HFFc6 (cell line): ENCODE measurements around the gene MYCL. TPM values are rescaled to one million over a fixed set of nuclear protein-coding genes. Genes with fewer than 3 reads are reported as not detected.
A peak's percentile ranks its signal among the peaks of the same experiment; 100 is the strongest.

ENCODE experiments used
- DNase-seq: peaks from one replicate; pipeline ENCODE4 v3.0.0-alpha.2; 2018
- H3K27ac Mint-ChIP-seq: 2 replicates; pipeline ENCODE4 v1.8.0; 2020; ENCODE audit warnings: mild to moderate bottlenecking, mixed read lengths
- H3K27me3 Mint-ChIP-seq: 2 replicates; pipeline ENCODE4 v1.8.0; 2021; ENCODE audit warnings: mild to moderate bottlenecking, moderate library complexity, mixed read lengths; ENCODE audit not compliant: insufficient read depth
- H3K36me3 Mint-ChIP-seq: 2 replicates; pipeline ENCODE4 v1.8.0; 2021; ENCODE audit warnings: low read depth, mixed read lengths
- H3K4me1 Mint-ChIP-seq: 2 replicates; pipeline ENCODE4 v1.8.0; 2020; ENCODE audit warnings: low read depth, mixed read lengths
- H3K4me3 Mint-ChIP-seq: 2 replicates; pipeline ENCODE4 v1.8.0; 2020; ENCODE audit warnings: mild to moderate bottlenecking, moderate library complexity, mixed read lengths
- H3K9me3 Mint-ChIP-seq: 2 replicates; pipeline ENCODE4 v1.8.0; 2020; ENCODE audit warnings: mild to moderate bottlenecking, mixed read lengths
- long read RNA-seq: library from polyadenylated mRNA; unstranded; transcript quantifications from one replicate; pipeline ENCODE4 v2.0.0, GENCODE V29; 2019
- total RNA-seq, 6 experiments: library from RNA; stranded (reverse); fragmentation: NEBNext Ultra II Directional; extraction: Animal tissue kit (Norgen Biotek cat#: 25700); gene quantifications; 2 replicates in 1 of 6; 3 replicates in 5 of 6; pipeline ENCODE4 v1.2.3, GENCODE V29; 2021
- TF ChIP-seq, protein P1 (sequence below): fragments of 200-600 bp; sonication (generic); IDR thresholded peaks from 2 replicates; pipeline ENCODE4 v1.5.0; 2021; ENCODE audit warnings: antibody characterized with exemption, mild to moderate bottlenecking

The MYCL gene
- under 1 TPM; 0.17 to 0.52 (median 0.21) TPM for total RNA-seq
- long read RNA-seq, partial matches to known transcripts: 0 of 1 reads
- long read RNA-seq, other reads (novel, unspliced or antisense): 0 of 1 reads

DNA sequence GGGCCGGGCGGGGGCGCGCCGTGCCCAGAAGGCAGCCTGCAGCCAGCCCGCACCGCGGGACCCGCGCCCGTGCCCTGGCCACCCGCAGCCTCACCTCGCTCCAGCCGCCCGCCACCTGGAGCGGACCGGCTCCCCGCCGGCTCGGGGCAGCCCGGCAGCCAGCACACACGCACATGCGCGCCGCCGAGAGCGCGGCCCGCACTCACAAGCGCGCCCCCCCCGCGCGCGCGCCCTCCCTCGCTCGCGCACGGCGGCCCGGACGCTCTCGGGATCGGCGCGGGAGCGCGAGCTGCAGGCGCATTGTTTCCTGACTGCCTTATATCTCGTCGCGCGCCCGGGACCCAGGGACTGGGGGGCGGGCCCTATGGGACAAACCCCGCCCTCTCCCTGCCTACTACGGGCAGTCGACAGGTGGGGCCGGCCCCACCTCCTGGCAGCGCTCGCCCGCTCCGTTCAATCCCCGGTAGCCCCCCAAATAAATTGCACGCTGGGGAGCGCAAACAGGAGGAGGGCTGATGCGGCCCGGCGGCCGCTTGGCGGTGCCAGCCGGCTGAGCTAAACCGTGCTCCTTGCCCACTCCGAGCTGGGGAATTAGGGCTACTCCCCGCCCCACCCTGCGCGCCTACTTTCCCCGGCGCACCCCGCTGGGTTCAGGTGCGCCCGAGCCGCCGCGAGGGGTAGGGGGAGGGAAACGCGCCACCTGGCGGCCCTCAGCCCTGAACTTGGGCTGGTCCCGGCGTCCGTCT, at the start of gene MYCL:
MYCL (minus strand) TSS at position 204 of the 746 bp plus-strand sequence. CDS start 483 bp downstream, outside the sequence.
- peaks cover 34% of the 10 kb centered on the region for H3K27me3 Mint-ChIP-seq

DNA sequence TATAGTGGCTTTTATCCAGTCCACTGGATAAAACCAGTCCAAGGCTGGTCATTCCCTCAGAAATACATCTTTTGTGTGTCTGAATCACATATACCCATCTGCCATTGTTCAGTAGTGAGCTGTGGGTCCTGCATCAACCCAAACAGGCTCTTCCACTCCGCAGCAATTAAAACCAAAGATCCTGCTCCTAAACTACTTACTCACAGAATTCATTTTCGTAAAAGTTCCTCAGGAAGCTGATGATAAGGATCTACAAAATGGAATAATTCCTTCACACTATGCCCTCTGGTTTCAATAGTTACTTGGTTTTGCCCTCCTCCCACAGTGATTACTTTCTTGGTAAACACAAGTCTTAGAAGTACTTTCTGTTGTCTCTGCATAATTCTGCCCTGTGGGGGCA, 48.2 kb upstream of the MYCL start:
- peaks cover 12% of the 10 kb centered on the region; the same call in 1 of the 2 replicates for H3K4me1 Mint-ChIP-seq
- no peak overlapping the region for H3K27ac Mint-ChIP-seq
- TF ChIP-seq, protein P1, sequence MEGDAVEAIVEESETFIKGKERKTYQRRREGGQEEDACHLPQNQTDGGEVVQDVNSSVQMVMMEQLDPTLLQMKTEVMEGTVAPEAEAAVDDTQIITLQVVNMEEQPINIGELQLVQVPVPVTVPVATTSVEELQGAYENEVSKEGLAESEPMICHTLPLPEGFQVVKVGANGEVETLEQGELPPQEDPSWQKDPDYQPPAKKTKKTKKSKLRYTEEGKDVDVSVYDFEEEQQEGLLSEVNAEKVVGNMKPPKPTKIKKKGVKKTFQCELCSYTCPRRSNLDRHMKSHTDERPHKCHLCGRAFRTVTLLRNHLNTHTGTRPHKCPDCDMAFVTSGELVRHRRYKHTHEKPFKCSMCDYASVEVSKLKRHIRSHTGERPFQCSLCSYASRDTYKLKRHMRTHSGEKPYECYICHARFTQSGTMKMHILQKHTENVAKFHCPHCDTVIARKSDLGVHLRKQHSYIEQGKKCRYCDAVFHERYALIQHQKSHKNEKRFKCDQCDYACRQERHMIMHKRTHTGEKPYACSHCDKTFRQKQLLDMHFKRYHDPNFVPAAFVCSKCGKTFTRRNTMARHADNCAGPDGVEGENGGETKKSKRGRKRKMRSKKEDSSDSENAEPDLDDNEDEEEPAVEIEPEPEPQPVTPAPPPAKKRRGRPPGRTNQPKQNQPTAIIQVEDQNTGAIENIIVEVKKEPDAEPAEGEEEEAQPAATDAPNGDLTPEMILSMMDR: no peak
- no peak for DNase-seq
- peaks cover 20% of the 10 kb centered on the region for H3K27me3 Mint-ChIP-seq
- no peaks in the 10 kb centered on the region for H3K36me3 Mint-ChIP-seq
- H3K9me3 Mint-ChIP-seq: no peaks in the 10 kb centered on the region
- H3K4me3 Mint-ChIP-seq: no peak overlapping the region

More for the DNA sequence above, at the start of gene MYCL:
- Mint-ChIP-seq H3K4me3 (peak within 1 kb of the TSS; percentile 77), H3K9me3 (no peaks in the 10 kb centered on the region), H3K4me1 (peaks cover 11% of the 10 kb centered on the region), H3K36me3 (no peaks in the 10 kb centered on the region), H3K27ac (no peak within 1 kb of the TSS)
- DNase-seq: peak; percentile 36
- TF ChIP-seq, protein P1: peak; percentile 85

DNA sequence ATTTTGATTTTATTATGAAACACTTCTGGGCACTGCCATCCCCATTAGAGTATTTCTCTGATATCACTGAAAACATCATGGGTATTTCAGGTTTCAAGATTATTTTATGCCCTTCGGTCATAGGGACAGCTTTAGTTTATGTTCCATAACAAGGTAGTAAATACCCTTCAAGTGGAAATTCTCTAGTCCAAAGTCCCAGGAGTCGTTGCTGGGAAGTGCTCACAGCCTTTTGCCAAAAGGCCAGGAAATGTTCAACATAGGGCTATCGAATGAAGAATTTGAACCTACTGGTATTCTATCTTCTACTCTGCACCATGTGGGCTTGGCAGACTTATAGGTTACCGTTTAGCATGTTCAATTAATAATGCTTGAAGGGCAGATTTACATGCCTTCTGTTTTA, 45.5 kb upstream of the MYCL start:
- no peak overlapping the region for H3K4me3 Mint-ChIP-seq
- H3K9me3 Mint-ChIP-seq: no peaks in the 10 kb centered on the region
- H3K27ac Mint-ChIP-seq: no peak overlapping the region
- peaks cover 2% of the 10 kb centered on the region; the same call in 1 of the 2 replicates for H3K4me1 Mint-ChIP-seq
- H3K27me3 Mint-ChIP-seq: peaks cover 22% of the 10 kb centered on the region
- no peak for DNase-seq
- H3K36me3 Mint-ChIP-seq: no peaks in the 10 kb centered on the region
- TF ChIP-seq, protein P1: no peak

DNA sequence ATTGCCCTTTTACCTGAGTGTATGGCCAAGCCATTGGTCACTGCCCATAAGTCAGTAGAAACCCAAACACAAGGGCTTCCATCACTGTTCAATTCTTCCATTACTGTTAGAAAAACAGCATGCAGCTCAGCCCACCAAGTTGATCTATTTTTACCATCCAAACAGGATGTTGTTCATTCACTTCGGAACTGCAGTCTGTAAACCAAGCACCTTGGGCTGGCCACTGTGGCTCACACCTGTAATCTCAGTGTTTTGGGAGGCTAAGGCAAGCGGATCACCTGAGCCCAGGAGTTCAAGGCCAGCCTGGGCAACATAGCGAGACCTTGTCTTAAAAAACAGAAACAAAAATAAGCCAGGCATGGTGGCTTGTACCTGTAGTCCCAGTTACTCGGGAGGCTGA, 44.5 kb upstream of the MYCL start:
- no peaks in the 10 kb centered on the region for H3K4me1 Mint-ChIP-seq
- H3K9me3 Mint-ChIP-seq: no peaks in the 10 kb centered on the region
- no peak overlapping the region for H3K4me3 Mint-ChIP-seq
- DNase-seq: no peak
- no peaks in the 10 kb centered on the region for H3K36me3 Mint-ChIP-seq
- no peak overlapping the region for H3K27ac Mint-ChIP-seq
- H3K27me3 Mint-ChIP-seq: peaks cover 30% of the 10 kb centered on the region
- TF ChIP-seq, protein P1: no peak

DNA sequence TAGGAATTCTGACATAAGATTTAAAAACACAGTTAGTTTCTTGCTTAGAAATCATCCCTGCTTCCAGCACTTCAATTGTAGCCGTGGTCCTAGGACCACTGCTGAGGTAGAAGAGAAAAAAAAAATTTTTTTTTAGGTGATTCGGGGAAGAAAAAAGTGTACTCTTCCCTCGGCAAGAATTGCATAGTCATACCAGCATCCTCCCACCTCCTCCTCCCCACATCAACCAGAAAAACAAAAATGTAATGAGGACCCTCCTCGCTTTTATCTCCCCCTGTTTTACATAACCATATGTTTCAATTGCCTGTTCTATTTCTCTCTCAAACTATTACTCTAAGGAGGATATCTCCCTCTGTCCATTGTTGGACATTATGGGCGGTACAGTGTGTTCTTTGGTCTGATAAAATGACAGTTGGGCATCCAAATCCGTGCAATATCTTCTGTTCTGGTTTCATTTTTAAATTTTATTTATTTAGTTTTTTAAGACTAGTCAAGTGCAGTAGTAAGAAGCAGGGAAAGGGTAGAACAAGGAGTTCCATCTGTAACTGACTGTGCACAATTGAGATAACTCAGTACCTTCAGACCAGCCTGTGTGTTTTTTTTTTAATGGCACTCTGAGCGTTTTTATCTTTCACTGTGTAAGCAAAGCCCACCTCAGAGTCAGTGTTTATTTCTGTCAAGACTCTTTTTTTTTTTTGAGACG, 42.8 kb upstream of the MYCL start:
- Mint-ChIP-seq H3K4me1 (no peaks in the 10 kb centered on the region), H3K4me3 (no peak overlapping the region), H3K9me3 (no peaks in the 10 kb centered on the region), H3K27me3 (peaks cover 34% of the 10 kb centered on the region), H3K36me3 (no peaks in the 10 kb centered on the region), H3K27ac (no peak overlapping the region)
- no peak for DNase-seq
- TF ChIP-seq, protein P1: no peak
